HepG2 (cell line): ENCODE measurements around the gene CHCHD3. TPM values are rescaled to one million over a fixed set of nuclear protein-coding genes. Genes with fewer than 3 reads are reported as not detected.

Source experiments
- ATAC-seq: fragments of 200-7000 bp; cut with Tn5 transposase; 3 replicates; pipeline ENCODE4 v1.9.1; 2020; ENCODE audit warnings: mild to moderate bottlenecking, moderate library complexity
- BruUV-seq: library from RNA; stranded (reverse); fragments of 400-500 nt; replicated peaks from 2 replicates; lab custom pipeline; 2021; lab: Mats Ljungman, UMichigan
- CTCF ChIA-PET: fragments of 300-600 bp; formaldehyde crosslinking; extraction: SDS; loops from one replicate; lab custom pipeline; 2021; ENCODE audit warnings: low total read pairs, inconsistent platforms, low intra/inter-chr PET ratio; lab: Yijun Ruan, JAX
- POLR2A ChIA-PET: fragments of 350-600 bp; sonication (Branson Sonifier 250); formaldehyde crosslinking; loops from one replicate; lab custom pipeline; 2020; ENCODE audit warnings: antibody characterized with exemption, inconsistent platforms; lab: Yijun Ruan, JAX
- DNase-seq: peaks from one replicate; pipeline ENCODE4 v3.0.0-alpha.2; 2015; ENCODE audit warnings: low spot score
- FAIRE-seq: peaks from 3 replicates; lab custom pipeline; 2011; peaks lifted over from hg19 to GRCh38; lab: Jason Lieb, UNC
- H2AFZ ChIP-seq: one replicate; pipeline ENCODE4 v1.6.1; 2011; ENCODE audit warnings: low read length, inconsistent platforms
- H3K27ac ChIP-seq: fragments of 300-600 bp; 3 replicates; pipeline ENCODE4 v1.8.0; 2011; ENCODE audit warnings: mixed run types, mild to moderate bottlenecking, mixed read lengths, low read length, inconsistent platforms; ENCODE audit not compliant: insufficient read depth; ENCODE audit errors: extremely low read length
- H3K27me3 ChIP-seq, 2 experiments: fragments of 200-600 bp in 1 of 2; 2 replicates in 1 of 2; 3 replicates in 1 of 2; pipeline versions ENCODE4 v1.6.0 to v1.8.0; 2011; ENCODE audit warnings: low read length in 2 of 2, mild to moderate bottlenecking in 2 of 2, moderate library complexity in 2 of 2, inconsistent platforms in 1 of 2; ENCODE audit not compliant: insufficient read depth in 2 of 2, control insufficient read depth in 1 of 2
- H3K36me3 ChIP-seq, 2 experiments: fragments of 200-600 bp in 1 of 2; replicated peaks in 1 of 2; 2 replicates in 1 of 2; 3 replicates in 1 of 2; pipeline versions ENCODE4 v1.5.1 to v1.8.0; 2011; ENCODE audit warnings: low read length in 2 of 2, inconsistent platforms in 1 of 2; ENCODE audit not compliant: insufficient read depth in 2 of 2, control insufficient read depth in 1 of 2
- H3K4me1 ChIP-seq: 2 replicates; pipeline ENCODE4 v1.5.1; 2012; ENCODE audit warnings: low read length, inconsistent platforms; ENCODE audit not compliant: insufficient read depth
- H3K4me2 ChIP-seq: 2 replicates; pipeline ENCODE4 v1.6.0; 2011; ENCODE audit warnings: low read depth, low read length, inconsistent platforms
- H3K4me3 ChIP-seq, 3 experiments: fragments of 200-600 bp in 1 of 3; sonication (generic), shearing (Covaris generic) in 1 of 3; replicated peaks in 1 of 3; 2 replicates each; pipeline ENCODE4 v1.5.1; 2011 to 2016; ENCODE audit warnings: low read length in 3 of 3, inconsistent platforms in 2 of 3, low read depth in 2 of 3, mild to moderate bottlenecking in 2 of 3, control low read depth in 1 of 3, mixed read lengths in 1 of 3; ENCODE audit not compliant: insufficient read depth in 1 of 3
- H3K79me2 ChIP-seq: one replicate; pipeline ENCODE4 v1.6.1; 2011; ENCODE audit warnings: low read length, inconsistent platforms; ENCODE audit not compliant: insufficient read depth
- H3K9ac ChIP-seq: 2 replicates; pipeline ENCODE4 v1.6.0; 2011; ENCODE audit warnings: mild to moderate bottlenecking, low read depth, low read length, inconsistent platforms; ENCODE audit not compliant: insufficient read depth
- H3K9me3 ChIP-seq: 2 replicates; pipeline ENCODE4 v1.5.1; 2012; ENCODE audit warnings: mild to moderate bottlenecking, low read length
- H4K20me1 ChIP-seq: 2 replicates; pipeline ENCODE4 v1.6.0; 2011; ENCODE audit warnings: inconsistent platforms, mild to moderate bottlenecking, low read length, moderate library complexity; ENCODE audit not compliant: insufficient read depth
- KLF13 ChIP-seq: sonication (generic); formaldehyde crosslinking; IDR thresholded peaks from 2 replicates; pipeline ENCODE4 v1.4.0; 2020; ENCODE audit warnings: mild to moderate bottlenecking, missing genetic modification reagents
- ZNF136 ChIP-seq: sonication (generic); formaldehyde crosslinking; IDR thresholded peaks from 2 replicates; pipeline ENCODE4 v1.8.1; 2022; ENCODE audit warnings: low read depth, mild to moderate bottlenecking, moderate library complexity, missing genetic modification reagents
- WGBS: methylation state at CpG from one replicate; pipeline ENCODE4 v1.1.6; 2017; ENCODE audit warnings: low lambda C conversion rate; 5-methylcytosine and 5-hydroxymethylcytosine counted together
- in situ Hi-C: cut with HindIII; loops from 2 replicates; pipeline ENCODE4 v1.10.0; 2017; ENCODE audit warnings: low pct_unique_long_range_greater_than_20kb; ENCODE audit not compliant: extremely low pct_ligation_motif_present
- intact Hi-C: fragments of 100-400 bp; cut with micrococcal nuclease; formaldehyde crosslinking; loops from one replicate; pipeline ENCODE4 v1.10.0; 2022; ENCODE audit not compliant: unreplicated experiment
- polyA plus RNA-seq, 8 experiments: library from polyadenylated mRNA; depleted of rRNA in 3 of 8; stranded (reverse) in 7 of 8; unstranded in 1 of 8; fragments of >200 nt; fragmentation: Illumina TruSeq in 4 of 8; extraction: Trizol in 4 of 8; gene quantifications; 2 replicates each; pipeline versions ENCODE4 v1.2.1 to v1.2.3, GENCODE V29; 2011 to 2016; ENCODE audit warnings: low read depth in 4 of 8, missing spikeins in 1 of 8, mixed read lengths in 1 of 8; ENCODE audit not compliant: insufficient read depth in 1 of 8
- total RNA-seq, 5 experiments: library from RNA; depleted of rRNA; stranded (reverse); fragments of >200 nt; fragmentation: Illumina TruSeq; extraction: Trizol; gene quantifications; 2 replicates each; pipeline ENCODE4 v1.2.3, GENCODE V29; 2016; ENCODE audit warnings: low read depth in 1 of 5
- TF ChIP-seq, protein P1 (sequence below): sonication (generic); formaldehyde crosslinking; IDR thresholded peaks from 2 replicates; pipeline ENCODE4 v1.4.0; 2020; ENCODE audit warnings: missing genetic modification reagents, borderline replicate concordance

Gene CHCHD3
- total and polyA plus RNA-seq, 2 of the 13 experiments (the other 11 are each of a cell fraction or from before 2014, with no cell fraction given): 32.7 to 86.8 TPM

DNA sequence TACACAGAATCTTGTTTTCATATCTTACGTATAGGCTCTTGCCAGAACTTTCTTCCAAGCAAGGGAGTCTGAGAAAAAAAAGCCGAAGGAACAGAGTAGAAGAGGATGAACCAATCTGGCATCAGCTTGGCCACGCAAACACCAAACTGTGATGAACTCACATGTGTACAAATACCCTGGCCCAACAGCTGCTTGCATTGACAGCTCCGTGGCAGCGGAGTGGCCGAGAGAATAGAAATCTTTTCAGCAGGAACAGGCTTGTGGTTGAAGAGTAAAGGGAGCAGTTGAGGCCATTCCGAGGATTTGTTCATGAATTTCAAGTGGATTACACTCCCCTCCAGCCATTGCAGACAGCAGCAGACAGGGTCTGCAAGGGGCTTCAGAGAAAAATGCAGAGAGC lies 331.8 kb downstream of the CHCHD3 start:
- Histone ChIP-seq H3K27ac (no peak overlapping the region), H3K4me3 (no peak overlapping the region), H3K36me3 (no peaks in the 10 kb centered on the region), H3K9ac (no peak overlapping the region), H3K27me3 (peaks cover 0 to 36% of the 10 kb centered on the region in 2 experiments; a peak in 3 of 5 replicates), H2AFZ (no peak overlapping the region), H3K9me3 (no peaks in the 10 kb centered on the region), H3K4me2 (no peak overlapping the region), H4K20me1 (no peaks in the 10 kb centered on the region), H3K4me1 (no peaks in the 10 kb centered on the region), H3K79me2 (no peaks in the 10 kb centered on the region)
- intact Hi-C loops: no loop called here
- FAIRE-seq (no peak), ATAC-seq (no peak), DNase-seq (no peak)
- POLR2A ChIA-PET: no interaction called here
- no peak for TF ChIP-seq ZNF136 (CRISPR knock-in tag)
- TF ChIP-seq, protein P1, sequence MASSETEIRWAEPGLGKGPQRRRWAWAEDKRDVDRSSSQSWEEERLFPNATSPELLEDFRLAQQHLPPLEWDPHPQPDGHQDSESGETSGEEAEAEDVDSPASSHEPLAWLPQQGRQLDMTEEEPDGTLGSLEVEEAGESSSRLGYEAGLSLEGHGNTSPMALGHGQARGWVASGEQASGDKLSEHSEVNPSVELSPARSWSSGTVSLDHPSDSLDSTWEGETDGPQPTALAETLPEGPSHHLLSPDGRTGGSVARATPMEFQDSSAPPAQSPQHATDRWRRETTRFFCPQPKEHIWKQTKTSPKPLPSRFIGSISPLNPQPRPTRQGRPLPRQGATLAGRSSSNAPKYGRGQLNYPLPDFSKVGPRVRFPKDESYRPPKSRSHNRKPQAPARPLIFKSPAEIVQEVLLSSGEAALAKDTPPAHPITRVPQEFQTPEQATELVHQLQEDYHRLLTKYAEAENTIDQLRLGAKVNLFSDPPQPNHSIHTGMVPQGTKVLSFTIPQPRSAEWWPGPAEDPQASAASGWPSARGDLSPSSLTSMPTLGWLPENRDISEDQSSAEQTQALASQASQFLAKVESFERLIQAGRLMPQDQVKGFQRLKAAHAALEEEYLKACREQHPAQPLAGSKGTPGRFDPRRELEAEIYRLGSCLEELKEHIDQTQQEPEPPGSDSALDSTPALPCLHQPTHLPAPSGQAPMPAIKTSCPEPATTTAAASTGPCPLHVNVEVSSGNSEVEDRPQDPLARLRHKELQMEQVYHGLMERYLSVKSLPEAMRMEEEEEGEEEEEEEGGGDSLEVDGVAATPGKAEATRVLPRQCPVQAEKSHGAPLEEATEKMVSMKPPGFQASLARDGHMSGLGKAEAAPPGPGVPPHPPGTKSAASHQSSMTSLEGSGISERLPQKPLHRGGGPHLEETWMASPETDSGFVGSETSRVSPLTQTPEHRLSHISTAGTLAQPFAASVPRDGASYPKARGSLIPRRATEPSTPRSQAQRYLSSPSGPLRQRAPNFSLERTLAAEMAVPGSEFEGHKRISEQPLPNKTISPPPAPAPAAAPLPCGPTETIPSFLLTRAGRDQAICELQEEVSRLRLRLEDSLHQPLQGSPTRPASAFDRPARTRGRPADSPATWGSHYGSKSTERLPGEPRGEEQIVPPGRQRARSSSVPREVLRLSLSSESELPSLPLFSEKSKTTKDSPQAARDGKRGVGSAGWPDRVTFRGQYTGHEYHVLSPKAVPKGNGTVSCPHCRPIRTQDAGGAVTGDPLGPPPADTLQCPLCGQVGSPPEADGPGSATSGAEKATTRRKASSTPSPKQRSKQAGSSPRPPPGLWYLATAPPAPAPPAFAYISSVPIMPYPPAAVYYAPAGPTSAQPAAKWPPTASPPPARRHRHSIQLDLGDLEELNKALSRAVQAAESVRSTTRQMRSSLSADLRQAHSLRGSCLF (CRISPR knock-in tag): no peak
- WGBS: 21% methylated on average over 7 of the region's 7 CpGs
- no TSS peak for BruUV-seq
- in situ Hi-C loops: no loop called here
- CTCF ChIA-PET: no interaction called here

DNA sequence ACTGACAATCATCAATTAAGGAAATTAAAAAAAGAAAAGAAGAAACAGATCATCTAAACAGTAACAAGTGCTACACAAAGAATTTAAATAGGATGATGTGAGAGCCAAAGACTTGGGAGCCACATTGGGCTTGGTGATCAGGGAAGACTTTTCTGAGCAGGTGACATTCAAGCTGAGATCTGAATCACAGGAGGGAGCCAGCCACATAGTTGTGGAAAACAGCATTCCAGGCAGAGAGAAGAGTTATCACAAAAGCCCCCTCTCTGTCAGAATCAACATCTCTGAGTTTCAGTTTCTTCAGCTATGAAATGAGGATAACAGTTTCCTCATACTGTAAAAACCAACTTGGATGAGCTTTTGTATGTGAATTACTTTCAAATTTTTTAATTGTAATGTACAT lies 336.4 kb downstream of the CHCHD3 start:
- ChIA-PET CTCF (no interaction called here), POLR2A (no interaction called here)
- no peak for TF ChIP-seq KLF13 (CRISPR knock-in tag)
- no peaks in the 10 kb centered on the region for H3K79me2 ChIP-seq
- no peak overlapping the region for H3K4me3 ChIP-seq
- H3K9ac ChIP-seq: no peak overlapping the region
- no peak for ATAC-seq
- no peaks in the 10 kb centered on the region for H3K36me3 ChIP-seq
- H2AFZ ChIP-seq: no peak overlapping the region
- H3K4me1 ChIP-seq: no peaks in the 10 kb centered on the region
- BruUV-seq: no TSS peak
- no peak for FAIRE-seq
- in situ Hi-C loops (no loop called here), intact Hi-C loops (no loop called here)
- peaks cover 17% of the 10 kb centered on the region for H3K9me3 ChIP-seq
- no peak for DNase-seq
- no peaks in the 10 kb centered on the region for H4K20me1 ChIP-seq
- H3K27me3 ChIP-seq: peaks cover 0 to 19% of the 10 kb centered on the region in 2 experiments; a peak in 3 of 5 replicates
- H3K27ac ChIP-seq: no peak overlapping the region
- H3K4me2 ChIP-seq: no peak overlapping the region
